GM23248 (cell line): ENCODE measurements around the gene GPRIN1.

Experiments used
- EZH2 ChIP-seq: fragments of 200-600 bp; sonication (generic); IDR thresholded peaks from 2 replicates; pipeline ENCODE4 v1.6.1; 2018; ENCODE audit warnings: antibody characterized with exemption, mild to moderate bottlenecking; ENCODE audit not compliant: insufficient read depth, poor library complexity, severe bottlenecking
- EZH2phosphoT487 ChIP-seq: fragments of 200-600 bp; sonication (generic); IDR thresholded peaks from 2 replicates; pipeline ENCODE4 v1.6.1; 2018; ENCODE audit warnings: antibody characterized with exemption, moderate library complexity, mild to moderate bottlenecking, low read depth; ENCODE audit not compliant: insufficient read depth

GRCh38 chr5:176606032-176606431 lies 3.9 kb downstream of the GPRIN1 start:
- TF ChIP-seq EZH2 (no peak), EZH2phosphoT487 (no peak)
